GM18951 (cell line): ENCODE data around the gene MRGPRX4.
"Not testable (repeated sequence)": the region's sequence is repeated elsewhere in the genome, so short reads cannot be mapped to it uniquely, and the experiment has no call there.

Experiments
- POLR2A ChIP-seq: IDR thresholded peaks from 4 replicates; pipeline ENCODE4 v1.6.1; 2011; ENCODE audit warnings: mild to moderate bottlenecking; ENCODE audit not compliant: insufficient read length, insufficient read depth; ENCODE audit errors: extremely low read depth
- in situ Hi-C: fragments of 300-500 bp; cut with MboI; formaldehyde crosslinking; loops from one replicate; pipeline ENCODE4 v1.12.0; 2022; ENCODE audit warnings: low sequenced_read_pairs, mixed read lengths, inconsistent platforms; ENCODE audit not compliant: unreplicated experiment

The MRGPRX4 gene

GRCh38 chr11:18172666-18173065 is at the start of gene MRGPRX4:
TSS of gene MRGPRX4 (plus strand) at chr11:18172837. CDS start at chr11:18173257, 420 bp downstream.
- in situ Hi-C loops = no loop called here
- no peak for TF ChIP-seq POLR2A

DNA sequence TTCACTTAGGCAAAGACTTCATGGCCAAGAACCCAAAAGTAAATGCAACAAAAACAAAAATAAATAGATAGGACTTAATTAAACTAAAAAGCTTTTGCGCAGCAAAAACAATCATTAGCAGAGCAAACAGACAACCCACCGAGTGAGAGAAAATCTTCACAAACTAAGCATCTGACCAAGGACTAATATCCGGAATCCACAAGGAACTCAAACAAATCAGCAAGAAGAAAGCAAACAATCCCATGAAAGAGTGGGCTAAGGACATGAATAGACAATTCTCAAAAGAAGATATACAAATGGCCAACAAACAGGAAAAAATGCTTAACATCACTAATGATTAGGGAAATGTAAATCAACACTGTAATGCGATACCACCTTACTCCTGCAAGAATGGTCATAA is 41.5 kb upstream of the MRGPRX4 start:
- in situ Hi-C loops = not testable (repeated sequence)

GRCh38 chr11:18132341-18132740 is 40.3 kb upstream of the MRGPRX4 start, which contains the start of gene MRGPRX3:
TSS of gene MRGPRX3 (plus strand) at chr11:18132571. CDS start at chr11:18137203, 4,632 bp downstream.
- in situ Hi-C loops = no loop called here
- TF ChIP-seq POLR2A = no peak

DNA sequence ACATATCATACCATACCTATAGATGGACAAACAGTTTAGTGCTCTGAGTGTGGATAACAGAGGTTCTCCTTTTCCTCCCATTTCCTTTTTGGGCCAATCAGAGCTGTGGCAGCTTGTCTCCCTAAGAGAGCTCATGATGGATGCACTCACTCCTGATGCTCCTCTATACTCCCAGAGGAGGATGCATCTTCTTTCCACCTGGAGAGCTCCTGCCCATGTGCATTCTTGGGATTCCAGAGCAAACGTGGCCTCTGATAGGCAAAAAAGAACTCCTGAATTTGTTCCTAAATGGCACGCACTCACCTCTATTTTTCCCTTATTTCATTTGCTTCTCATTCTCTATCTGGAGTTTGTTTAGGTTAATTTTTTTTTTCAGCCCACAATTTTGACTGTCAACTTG is 37.3 kb upstream of the MRGPRX4 start:
- in situ Hi-C loops = no loop called here

DNA sequence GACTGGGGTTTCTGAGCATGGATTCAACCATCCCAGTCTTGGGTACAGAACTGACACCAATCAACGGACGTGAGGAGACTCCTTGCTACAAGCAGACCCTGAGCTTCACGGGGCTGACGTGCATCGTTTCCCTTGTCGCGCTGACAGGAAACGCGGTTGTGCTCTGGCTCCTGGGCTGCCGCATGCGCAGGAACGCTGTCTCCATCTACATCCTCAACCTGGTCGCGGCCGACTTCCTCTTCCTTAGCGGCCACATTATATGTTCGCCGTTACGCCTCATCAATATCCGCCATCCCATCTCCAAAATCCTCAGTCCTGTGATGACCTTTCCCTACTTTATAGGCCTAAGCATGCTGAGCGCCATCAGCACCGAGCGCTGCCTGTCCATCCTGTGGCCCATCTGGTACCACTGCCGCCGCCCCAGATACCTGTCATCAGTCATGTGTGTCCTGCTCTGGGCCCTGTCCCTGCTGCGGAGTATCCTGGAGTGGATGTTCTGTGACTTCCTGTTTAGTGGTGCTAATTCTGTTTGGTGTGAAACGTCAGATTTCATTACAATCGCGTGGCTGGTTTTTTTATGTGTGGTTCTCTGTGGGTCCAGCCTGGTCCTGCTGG is 35.3 kb upstream of the MRGPRX4 start:
- no peak for TF ChIP-seq POLR2A
- in situ Hi-C loops = no loop called here

More for the DNA sequence above, 37.3 kb upstream of the MRGPRX4 start:
- no peak for TF ChIP-seq POLR2A

DNA sequence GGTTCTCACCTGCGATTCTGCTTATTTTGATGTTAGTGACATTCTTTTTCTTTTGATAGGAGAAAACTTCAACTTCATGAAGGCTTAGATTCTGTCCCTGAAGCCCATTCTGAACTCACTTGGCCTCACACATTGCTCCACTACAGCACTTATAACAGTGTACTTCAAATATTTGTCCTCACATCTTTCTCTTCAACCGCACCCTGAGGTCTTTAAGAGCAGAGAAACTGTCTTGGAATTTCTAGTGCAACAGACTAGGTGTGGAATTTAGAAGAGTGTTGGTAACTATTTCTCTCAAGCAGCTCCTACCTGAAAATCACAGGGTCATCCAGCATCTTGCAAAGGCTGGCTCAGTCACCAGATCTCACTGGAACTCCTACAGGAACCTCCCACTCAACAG is 32.5 kb upstream of the MRGPRX4 start:
- TF ChIP-seq POLR2A = no peak
- in situ Hi-C loops = no loop called here

- in situ Hi-C loops = no loop called here
- no peak for TF ChIP-seq POLR2A
Measured at GRCh38 chr11:18144243-18144642, 28.4 kb upstream of the MRGPRX4 start.

DNA sequence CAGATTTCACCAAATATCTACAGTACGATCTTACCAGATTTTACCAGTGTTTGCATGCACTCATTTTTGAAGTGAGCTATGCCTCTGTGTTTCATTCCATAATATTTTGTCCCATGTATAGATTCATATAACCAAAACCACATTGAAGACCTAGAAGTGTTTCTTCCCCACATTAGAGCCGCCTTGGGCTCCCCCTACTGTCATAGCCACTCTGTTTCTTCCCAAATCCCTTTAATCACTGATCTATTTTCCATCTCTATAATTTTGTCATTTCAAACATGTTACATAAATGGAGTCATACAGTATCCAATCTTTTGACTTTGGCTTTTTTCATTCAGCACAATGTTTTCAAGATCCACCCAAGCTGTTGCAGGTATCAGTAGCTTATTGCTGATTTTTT is 27.6 kb upstream of the MRGPRX4 start:
- in situ Hi-C loops = no loop called here
- TF ChIP-seq POLR2A = no peak

DNA sequence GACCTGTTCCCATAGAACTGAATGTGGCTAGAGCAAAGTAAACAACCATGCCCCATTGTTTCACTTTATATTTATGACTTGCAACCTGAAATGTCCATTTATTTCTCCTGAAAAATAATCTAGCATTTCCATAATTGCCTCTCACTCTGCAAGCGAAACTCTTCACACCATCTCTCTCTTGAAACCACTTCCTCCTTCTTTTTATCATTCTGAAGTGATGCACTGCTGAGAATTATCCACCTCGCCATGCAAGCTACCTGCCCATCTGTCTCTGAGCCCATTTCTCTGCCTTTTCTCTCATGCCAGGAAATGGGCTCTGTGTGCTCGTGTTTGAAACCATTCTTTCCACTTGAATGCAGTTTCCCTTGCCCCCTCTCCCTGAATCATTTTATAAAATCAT is 26.8 kb upstream of the MRGPRX4 start:
- in situ Hi-C loops = no loop called here
- no peak for TF ChIP-seq POLR2A

DNA sequence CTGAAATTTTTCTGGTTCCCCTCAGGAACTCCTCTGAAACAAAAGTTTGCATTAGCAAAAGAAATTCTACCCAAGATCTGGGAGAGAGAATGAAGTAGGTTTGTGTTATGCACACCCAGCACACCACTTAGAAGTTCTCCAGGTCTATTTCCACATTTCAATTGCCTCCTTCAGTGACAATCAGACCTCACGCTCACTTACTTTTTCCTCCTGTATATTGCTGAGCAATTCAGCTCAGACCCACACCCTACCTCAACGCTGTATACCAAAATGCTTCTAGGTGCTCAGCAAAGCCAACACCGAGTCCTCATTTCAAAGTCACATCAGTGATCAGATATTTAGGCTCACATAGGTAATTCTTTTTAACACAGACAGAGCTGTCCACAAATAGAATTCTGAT is 21.1 kb upstream of the MRGPRX4 start:
- in situ Hi-C loops = no loop called here
- TF ChIP-seq POLR2A = no peak

GRCh38 chr11:18168372-18168771 is 4.3 kb upstream of the MRGPRX4 start:
- in situ Hi-C loops = no loop called here
- TF ChIP-seq POLR2A = no peak

DNA sequence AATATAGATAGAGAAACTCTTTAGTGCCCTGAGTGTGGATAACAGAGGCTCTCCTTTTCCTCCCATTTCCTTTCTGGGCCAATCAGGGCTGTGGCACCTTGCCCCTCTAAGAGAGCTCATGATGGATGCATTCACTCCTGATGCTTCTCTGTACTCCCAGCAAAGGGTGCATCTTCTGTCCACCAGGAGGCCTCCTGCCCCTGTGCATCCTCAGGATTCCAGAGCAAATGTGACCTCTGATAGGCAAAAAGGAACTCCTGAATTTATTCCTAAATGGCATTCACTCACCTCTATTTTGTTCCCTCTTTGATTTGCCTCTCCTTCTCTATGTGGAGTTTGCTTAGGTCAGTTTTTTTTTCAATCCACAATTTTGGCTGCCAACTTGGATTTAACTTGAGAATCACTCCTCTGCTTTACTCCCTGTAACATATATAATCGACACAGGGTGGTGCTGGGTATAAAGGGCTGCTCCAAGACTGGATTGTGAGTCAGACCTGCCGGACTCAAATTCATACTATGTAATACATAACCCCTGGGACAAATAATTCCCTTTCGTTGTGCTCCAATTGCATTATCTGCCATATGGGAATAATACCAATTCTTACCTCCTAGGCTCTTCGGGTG is 1.1 kb upstream of the MRGPRX4 start:
- TF ChIP-seq POLR2A = no peak
- in situ Hi-C loops = no loop called here

GRCh38 chr11:18173225-18173866 is 709 bp downstream of the MRGPRX4 start:
- TF ChIP-seq POLR2A = no peak
- in situ Hi-C loops = no loop called here

GRCh38 chr11:18188796-18189195 is 16.2 kb downstream of the MRGPRX4 start:
- TF ChIP-seq POLR2A = no peak
- in situ Hi-C loops = no loop called here

- in situ Hi-C loops = not testable (repeated sequence)
Measured at GRCh38 chr11:18189476-18190245, 17.0 kb downstream of the MRGPRX4 start.
